Measurements from ENCODE around the gene OR52I2.

Gene OR52I2

DNA sequence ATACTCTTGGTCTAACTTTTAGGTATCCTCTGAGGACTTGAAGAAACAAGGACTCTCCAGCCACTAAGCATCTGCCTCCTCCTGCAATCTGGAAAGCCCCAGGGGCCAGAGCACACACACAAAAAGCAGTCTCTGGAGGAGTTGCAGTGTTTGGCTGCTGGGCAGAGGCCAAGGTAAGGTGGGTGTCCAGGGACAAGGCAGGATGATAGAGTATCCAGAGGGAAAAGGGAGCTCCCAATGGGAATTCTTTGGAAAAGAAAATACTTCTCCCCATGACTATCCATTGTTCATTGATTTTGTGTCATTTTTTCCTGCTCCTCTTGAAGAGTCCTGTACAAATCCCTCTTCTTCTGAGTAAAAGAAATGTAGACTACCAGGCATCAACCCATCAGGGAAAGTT lies at the start of gene OR52I2:
OR52I2 (plus strand) TSS at position 301 of the 400 bp plus-strand sequence.
- no peak for DNase-seq

DNA sequence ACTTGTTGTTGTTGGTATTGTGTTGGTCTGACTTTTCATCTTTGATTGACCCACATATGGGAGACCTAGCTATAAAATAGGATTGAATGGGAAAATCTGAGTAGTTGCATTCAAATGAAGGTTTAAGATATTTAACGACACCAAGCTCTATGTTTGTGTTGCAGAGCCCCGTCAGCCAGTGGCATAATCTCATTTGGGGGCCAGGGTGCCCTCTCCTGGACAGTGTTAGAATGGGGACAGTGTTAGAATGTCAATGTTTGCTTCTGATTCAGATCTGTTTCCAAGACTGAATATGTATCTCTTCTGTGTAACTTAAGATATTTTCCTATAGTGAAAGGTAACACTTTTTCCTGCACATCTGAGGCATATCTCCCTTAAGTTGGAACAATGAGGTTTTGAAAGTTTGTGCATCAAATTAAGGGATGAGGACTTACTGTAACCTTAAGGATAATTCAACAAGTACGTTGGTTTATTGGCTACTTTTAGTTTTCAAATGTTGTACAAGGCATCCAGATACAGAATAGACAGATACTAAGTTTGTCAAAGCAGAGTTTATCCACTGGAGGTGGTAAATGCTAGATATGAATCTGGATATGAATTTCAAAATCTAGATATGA lies 41.8 kb upstream of the OR52I2 start:
- peak; percentile 62 for DNase-seq

DNA sequence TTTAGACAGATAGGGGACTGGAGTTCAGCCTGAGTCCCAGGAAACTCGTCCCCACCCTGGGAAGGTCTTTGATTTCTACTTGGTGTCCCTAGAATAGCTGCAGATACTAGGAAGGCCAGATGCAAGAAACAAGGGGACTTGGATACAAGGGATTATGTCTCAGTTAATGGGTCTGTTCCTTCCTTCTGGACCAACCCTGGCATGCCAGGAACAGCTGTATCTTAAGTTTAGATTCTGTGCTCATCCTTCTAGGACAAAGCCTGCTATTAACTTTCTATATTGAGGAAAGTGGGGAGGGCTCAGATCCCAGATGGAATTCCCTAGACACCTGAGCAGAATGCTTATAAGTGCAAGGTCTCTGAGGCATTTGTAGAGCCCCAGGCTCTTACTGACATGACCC lies 40.5 kb upstream of the OR52I2 start:
- no peak for DNase-seq

DNA sequence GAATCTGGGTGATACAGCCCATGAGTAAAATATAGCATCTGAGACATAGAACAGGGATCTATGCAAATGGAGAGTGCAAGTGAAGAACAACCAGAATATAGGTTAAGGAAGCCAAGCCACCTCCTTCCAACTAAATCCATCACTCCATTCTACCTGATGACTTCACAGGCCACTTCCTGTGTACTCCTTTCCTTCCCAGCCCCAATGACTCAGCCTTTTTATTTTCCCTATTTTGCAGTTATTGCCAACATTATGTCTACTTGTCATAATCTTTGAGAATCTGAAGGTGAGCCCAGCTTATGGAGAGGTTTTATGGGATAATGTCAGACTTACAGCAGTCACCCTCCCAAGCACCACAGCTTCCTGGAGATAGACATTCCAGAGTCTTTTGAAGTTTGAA lies 38.0 kb upstream of the OR52I2 start:
- no peak for DNase-seq

DNA sequence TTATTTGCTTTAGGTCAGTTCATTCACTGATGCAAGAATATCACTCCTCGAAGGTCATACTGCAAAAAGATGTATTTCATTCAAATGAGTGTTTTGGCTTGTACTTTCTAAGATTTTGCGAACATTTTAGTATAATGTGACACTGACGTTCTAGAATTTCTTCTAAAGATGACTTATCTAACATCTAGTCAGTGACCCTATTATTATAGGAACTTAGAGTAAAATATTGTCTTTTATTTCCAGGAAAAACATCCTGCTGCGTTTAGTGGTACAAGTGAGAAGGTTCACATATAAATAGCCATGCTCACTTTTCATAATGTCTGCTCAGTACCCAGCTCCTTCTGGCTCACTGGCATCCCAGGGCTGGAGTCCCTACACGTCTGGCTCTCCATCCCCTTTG lies 36.7 kb upstream of the OR52I2 start, which contains the start of gene OR52M1:
OR52M1 (plus strand) TSS at position 301 of the 400 bp plus-strand sequence; CDS start at position 301, 0 bp downstream.
- DNase-seq = no peak

DNA sequence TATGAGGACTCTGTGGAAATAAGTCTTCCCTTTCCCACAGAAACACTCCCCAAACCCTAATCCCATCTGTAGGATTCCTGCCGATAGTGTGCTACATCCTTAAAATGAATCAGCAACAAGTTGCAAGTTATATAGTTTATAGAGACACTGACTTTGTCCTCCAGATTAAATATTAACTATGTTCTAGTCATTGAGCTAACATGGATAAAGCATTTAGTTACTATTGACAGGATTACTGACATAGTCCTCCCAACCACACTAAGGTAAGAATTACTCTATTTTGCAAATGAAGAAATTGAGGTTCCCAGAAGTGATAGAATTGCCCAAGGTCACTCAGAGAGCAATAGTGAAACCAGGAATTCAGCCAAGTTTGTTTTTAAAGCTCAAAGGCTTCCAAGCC lies 34.7 kb upstream of the OR52I2 start:
- no peak for DNase-seq

DNA sequence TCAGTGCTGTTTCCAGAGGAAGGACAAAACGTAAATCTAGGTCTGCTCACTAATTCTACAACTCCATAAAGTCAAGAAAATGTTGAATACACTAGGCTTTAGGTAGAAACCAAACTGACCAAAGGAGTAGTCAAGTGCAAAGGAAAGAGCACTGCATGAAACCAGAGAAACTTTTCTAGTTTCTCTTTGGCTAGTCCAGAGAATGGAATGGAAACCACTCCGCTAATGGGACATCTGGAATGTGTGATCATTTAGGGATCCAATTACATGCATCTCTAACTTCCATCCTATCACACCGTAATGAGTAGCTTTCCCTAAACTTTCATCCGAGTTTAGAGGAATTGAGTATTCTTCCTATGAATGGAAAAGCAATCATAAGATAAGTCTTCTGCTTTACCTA lies 34.1 kb upstream of the OR52I2 start:
- no peak for DNase-seq

DNA sequence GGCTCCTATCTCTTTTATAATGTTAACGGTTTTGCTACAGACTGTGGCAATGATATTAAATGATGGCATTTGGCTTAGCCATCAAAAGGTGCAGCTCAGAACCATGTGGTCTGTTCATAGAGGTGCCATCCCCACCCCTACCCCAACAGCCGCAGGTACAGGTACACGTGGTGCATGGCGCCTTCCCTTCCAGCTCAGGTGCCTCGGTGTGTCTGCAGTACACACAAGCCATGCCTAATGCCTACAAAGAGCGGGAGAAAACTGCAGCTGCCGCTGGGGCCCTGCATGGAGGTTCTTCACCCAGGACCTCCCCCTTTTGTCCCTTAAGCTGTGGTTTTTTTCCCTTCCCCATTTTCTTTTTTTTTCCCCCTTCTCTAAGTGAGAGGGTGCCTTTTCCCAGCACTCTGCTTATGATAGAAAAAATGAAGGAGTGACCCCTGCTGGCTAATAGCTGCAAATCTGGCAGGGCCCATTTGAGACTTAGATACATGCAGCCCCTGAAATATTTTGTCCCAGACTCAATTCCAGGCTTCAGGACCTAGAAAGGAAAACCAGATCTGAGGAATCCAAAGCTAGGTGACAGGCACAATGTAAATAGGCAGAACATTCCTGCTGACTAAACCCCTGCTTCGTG lies 30.1 kb upstream of the OR52I2 start:
- DNase-seq = no peak

DNA sequence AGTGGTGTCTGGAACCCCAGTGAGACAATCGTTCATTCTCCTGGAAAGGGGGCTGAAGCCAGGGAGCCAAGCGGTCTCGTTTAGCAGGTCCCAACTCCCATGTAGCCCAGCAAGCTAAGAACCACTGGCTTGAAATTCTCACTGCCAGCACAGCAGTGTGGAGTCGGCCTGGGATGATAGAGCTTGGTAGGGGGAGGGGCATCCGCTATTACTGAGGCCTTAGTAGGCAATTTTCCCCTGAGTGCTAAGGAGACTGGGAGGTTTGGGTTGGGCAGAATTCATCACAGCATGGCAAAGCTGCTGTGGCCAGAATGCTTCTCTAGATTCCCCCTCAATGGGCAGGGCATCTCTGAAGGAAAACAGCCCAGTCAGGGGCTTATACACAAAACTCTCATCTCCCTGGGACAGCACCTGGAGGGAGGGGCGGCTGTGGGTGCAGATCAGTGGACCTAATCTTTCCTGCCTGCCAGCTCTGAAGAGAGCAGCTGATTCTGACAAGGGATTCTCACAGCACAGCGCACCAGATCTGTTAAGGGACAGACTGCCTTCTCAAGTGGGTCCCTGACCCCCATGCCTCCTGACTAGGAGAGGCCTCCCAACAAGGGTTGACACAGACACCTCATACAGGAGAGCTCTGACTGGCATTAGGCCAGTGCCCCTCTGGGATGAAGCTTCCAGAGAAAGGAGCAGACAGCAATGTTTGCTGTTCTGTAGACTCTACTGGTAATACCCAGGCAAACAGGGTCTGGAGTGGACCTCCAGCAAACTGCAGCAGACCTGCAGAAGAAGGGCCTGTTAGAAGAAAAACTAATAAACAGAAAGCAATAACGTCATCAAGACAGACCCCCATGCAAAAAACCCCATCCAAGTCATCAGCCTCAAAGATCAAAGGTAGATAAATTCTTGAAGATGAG lies 21.8 kb upstream of the OR52I2 start:
- no peak for DNase-seq

DNA sequence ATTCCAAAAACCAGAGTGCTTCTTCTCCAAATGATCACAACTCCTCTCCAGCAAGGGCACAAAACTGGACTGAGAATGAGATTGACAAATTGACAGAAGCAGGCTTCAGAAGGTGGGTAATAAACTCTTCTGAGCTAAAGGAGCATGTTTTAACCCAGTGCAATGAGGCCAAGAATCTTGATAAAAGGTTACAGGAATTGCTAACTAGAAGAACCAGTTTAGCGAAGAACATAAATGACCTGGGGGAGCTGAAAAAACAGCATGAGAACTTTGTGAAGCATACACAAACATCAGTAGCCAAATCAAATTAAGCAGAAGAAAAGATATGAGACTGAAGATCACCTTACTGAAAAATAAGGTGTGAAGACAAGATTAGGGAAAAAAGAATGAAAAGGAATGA lies 21.1 kb upstream of the OR52I2 start:
- no peak for DNase-seq

DNA sequence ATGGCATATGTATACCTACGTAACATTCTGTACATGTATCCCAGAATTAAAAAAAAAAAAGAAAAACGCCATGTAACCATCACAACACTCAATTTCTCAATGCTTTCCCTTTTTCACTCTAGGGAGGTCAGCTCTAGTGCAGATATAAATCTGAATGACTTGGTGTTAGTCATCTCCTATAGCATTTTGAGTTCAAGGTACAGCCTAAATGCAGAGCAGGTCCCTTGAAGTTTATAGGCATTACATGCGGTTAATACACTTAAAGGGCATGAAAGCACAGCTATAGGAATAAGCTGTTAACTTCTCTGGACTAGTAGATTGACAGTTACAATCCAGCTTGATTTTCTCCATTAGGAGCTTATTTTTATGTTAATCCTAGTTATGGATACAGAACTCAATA lies 16.2 kb upstream of the OR52I2 start:
- DNase-seq = no peak

DNA sequence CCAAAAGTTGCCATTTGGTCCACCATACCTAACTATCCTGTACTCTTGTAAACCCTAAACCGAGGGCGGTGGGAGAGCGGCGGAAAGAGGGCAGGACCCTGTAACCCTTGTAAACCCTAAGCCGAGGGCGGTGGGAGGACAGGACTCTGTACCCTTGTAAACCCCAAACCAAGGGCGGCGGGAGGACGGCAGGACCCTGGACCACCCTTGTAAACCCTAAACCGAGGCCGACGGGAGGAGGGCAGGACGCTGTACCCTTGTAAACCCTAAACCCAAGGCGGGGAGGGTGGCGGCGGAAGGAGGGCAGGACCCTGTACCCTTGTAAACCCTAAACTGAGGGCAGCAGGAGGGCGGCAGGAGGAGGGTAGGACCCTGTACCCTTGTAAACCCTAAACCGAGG lies 12.5 kb upstream of the OR52I2 start:
- DNase-seq = no peak

DNA sequence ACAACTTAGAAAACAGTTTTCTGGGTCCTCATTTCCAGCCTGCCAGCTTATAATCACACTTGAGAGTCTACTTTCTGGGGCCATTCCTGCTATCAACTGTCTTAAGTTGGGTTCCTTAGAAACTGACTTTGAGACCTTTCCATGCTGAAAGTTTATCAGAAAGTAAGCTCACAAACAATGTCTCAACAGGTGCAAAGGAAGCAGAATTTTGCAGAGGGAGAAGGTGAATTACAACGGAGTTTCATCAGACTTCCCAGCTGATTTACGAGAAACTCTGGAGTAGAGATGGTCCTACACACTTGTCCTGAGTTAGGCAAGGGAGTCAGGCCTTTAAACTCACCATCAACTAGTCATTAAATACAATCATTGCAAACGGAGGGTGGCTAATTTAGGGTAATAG lies 4.7 kb upstream of the OR52I2 start:
- DNase-seq = no peak

DNA sequence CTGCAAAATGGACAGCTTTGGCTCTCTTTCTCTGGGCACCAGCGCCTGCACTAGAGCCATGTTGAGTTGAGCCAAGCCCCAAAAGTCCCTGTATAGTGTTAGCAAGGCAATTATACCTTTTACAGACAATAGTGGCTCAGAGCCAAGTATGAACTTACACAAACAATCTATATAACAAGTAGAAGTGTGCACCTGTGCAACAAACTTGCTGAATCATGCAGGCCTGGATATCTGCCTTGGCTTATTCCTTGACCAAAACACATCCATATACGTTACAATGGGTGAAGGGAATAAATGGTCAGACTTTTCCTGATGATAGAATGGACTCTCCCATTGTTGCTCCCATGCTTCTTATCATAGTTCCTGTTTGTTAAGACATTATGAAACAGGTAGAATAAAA lies 3.8 kb upstream of the OR52I2 start:
- no peak for DNase-seq

DNA sequence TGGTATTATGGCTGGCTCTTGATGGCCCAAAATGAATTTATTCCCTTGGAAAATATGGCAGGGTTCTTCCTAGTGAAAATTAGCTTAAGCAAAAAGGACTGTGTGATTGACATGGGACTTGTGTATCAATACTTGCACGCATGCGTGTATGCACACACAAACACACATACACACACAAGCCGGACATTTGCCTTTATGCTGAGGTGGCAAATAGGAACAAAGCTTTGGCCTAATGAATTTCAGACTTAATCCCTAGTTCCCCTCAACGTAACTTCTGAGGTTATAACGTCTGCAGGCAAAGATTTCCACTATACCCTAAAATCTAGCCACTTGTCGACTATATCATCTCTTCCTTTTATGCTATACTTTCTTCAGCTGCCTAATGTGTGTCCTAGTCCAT lies 2.9 kb upstream of the OR52I2 start:
- no peak for DNase-seq

DNA sequence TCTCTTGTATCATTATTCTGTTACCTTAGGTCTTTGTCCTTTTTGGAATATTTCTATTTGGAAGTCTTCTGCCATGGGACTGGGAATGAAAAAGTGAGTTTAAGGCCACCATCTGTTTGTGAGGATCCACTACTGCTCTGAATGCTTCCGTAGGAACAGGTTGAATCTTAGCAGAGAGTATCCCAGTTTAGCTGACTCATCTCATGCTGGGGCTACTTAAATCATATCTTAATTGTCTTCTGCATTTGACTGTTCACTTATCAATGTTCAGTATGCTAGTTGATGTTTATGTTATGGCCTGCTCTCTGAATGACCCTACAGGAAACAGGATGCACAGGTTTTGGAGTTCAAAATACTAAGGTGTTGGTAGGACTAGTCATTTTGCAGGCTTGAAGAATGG lies 1.4 kb upstream of the OR52I2 start:
- no peak for DNase-seq

DNA sequence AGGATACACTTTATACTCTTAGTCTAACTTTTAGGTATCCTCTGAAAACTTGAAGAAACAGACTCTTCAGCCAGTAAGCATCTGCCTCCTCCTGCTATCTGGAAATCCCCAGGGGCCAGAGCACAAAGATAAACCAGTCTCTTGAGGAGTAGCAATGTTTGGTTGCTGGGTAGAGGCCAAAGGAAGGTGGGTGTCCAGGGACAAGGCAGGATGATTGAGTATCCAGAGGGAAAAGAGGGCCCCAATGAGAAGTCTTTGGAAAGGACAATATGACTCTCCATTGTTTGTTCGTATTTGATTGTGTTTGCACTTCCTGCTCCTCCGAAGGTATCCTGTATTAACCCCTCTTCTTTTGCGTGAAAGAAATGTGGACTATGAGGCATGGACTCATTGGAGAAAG lies 7.5 kb downstream of the OR52I2 start:
- DNase-seq = no peak

DNA sequence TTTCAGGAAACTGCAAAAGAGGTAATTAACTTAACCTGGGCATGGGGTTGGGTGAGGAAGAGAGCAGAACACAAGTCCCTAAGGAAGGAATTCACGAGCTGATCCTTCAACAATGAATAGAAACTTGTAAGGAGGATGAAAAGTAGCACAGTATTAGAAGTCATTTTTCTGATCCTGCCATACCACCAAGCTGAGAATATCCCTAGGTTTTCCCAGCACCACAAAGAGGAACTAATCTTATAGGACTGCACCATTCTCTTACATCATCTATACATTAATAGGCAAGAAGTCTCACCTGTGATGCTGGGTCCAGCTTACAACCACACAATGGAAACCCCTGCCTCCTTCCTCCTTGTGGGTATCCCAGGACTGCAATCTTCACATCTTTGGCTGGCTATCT lies 12.2 kb downstream of the OR52I2 start, which contains the start of gene OR52I1:
OR52I1 (plus strand) TSS at position 301 of the 400 bp plus-strand sequence; CDS start at position 301, 0 bp downstream.
- DNase-seq = no peak

DNA sequence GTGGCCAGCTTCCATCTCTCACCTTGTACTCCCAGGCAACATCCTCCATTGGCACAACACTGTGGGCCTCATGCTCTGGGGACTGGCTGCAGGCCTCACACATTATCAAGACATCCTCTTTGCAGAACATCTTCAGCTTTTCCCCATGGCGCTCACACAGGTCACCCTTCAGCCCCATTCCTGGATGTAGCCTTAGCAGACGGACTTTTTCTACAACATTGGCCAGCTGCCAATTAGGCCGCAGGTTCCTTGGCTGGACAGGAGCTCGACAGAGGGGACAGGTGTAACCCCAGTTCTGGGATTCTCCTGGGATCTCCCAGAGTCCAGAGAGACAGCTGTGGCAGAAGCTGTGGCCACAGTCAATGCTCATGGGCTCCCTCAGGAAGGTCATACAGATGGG lies 23.5 kb downstream of the OR52I2 start:
- DNase-seq = no peak

DNA sequence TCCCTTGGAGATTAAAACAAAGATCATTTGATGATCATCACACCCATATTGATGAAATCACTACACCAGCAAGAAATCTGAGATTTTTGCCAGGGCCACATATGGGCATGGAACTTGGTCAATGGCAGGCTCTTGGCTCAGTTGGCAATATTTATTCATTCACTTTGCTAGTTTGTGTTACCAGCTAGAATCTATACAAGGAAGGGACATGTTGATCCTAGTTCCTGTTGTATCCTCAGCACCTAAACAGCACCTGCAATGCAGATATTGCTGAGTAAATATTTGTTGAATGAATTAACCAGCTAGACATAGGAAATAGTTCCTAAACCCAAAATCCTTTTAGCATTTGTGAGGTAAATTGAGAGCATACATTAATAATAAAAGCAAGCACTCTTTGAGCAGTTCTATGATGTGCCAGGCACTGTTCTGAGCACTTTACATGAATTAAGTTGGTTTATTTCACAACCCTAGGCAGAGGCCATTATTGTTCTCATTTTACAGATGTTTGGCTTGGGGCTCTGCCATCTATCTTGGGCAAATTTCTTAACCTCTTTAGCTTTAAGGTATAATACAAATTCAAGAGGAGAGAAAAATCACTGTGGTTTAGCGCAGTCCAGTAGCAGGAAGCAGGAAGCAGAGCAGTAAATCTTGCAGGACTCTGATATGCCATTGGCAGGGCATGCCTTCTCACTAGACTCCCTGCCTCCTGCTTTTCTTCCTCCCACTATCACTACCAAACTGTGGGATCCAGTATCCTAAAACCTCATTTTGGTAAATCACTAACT lies 24.9 kb downstream of the OR52I2 start:
- DNase-seq = no peak

DNA sequence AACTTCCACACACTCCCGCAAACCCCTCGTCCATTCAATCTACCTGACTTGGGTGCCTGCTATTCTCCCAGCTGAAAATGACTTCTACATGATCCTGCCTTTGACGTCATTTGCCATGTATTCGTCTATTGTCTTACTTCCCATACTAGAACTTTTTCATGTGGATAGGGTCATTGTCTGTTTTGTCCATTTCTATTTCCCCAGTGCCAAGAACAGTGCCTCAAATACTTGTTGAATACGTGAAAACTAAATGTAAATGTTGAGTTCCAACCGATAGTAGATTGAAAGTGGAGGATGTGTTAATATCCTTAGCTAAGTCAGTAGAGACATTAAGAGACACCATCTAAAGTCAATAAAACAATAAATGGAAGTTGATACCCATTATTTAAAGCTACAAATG lies 25.6 kb downstream of the OR52I2 start:
- no peak for DNase-seq

DNA sequence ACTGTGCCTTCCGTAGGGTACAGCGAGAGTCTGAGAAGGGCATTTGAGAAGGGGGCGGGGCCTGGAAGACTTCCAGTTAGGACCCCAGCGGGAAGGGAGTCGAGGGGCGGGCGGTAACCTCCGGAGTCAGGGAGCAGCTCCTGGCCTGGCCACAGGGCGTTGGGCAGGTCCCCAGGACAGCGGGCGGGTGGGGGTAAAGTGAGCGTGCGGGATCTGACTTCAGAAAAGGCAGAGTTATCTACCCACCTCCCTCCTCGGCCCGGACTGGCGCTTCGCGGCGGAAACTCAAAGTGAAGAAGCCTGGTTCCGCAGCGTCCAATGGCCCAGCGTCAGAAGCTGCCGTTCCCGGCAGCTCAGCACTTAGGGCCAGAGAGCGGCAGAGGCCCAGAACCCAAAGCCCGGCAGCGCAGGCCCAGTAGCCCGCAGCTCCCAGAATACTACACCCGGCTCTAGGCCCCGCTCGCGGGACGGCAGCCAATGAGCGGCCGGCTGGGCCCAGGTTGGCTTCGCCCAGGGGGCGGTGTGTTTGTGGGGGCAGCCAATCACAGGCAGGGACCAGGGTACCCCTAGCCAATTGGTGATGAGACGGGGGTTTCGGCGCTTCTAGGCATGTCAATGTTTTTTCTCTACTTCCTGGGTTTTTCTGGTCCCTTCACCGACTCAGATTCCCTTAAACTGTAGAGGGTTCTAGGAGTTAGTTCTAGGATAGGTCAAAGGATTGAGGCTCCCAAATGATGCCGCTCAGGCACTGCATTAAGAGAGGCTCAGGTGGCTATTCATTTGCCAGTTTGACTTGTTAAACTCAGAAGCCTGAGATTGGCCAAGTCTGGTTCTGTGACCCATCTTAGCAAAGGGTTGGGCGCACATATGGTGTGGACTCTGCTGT lies 26.5 kb downstream of the OR52I2 start, which contains the start of gene TRIM68:
TRIM68 (minus strand) TSS at position 451 of the 886 bp plus-strand sequence. CDS start 2,727 bp downstream, outside the sequence.
- peak; percentile 96 for DNase-seq
